Suppressor macrophage (primary cell): Measurements from ENCODE around the gene SEMA3C.

Experiments
- DNase-seq, 4 experiments: peaks; one replicate each; pipeline ENCODE4 v3.0.0-alpha.2; 2020 to 2022

The SEMA3C gene

DNA sequence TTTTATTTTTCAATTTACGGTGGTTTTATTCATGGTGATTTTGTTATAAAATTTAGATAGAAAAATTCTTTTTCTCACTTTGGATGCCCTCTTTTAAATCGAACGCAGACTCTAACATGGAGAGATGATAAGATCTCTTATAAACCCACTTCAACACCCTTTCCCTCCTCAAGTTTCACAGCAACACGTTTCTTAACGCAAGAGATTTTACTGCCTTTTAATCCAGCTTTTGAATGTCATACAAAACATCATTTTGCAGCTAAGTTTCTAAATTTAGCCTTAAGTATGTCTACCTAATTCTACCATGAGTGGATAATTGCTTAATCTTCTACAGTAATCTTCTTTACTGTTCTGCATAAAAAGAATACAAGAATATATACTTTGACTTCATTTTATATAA lies 70.0 kb downstream of the SEMA3C start:
- DNase-seq: no peak

GRCh38 chr7:80847895-80848294 lies 71.0 kb downstream of the SEMA3C start:
- no peak for DNase-seq

- DNase-seq: no peak
Measured at GRCh38 chr7:80847027-80847426, 71.8 kb downstream of the SEMA3C start.

DNA sequence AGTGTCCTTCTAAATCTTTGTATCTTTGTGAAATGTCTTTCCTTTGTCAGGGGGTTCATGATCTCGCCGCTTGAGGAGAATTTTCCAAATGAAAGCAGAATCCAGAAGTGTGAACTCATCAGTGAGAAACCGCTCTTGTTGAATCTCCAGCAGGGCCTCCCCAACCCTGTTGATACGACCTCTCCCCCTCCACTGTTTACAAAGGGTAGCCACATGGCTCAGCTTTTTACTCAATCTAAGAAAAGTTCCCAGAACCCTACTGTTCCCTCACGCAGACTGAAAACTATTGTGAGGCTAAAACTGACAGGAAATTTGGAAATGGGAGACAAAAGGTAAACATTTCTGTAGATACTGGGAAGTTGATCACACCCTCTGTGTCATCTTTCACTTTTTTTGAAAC lies 73.9 kb downstream of the SEMA3C start:
- no peak for DNase-seq

DNA sequence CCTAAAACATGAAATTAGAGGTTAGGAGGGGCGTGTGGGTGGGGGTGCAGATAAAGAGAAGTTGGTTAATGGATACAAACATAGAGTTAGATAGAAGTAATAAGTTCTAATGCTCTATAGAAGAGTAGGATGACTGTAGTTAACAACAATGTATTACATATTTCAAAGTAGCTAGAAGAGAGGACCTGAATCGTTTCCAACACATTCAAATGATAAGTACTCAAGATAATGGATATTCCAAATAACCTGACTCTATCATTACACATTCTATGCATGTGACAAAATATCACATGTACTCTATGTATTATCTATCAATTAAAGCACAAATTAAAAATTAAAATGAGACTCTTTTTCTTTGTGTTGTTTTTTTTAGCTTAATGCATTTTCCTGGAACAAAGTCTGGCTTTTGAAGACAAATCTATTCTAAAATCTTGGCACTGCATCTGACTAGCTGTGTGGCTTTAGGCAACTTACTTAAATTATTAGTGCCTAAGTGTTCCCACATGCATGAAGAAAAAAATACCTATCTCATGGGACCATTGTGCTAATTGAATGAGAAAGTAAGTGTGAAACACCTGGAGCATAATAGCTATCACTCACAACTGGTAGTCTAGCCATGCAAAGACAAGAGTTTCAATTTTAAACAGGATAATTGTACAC lies 75.7 kb downstream of the SEMA3C start:
- DNase-seq: peak in 1 of 4 experiments; percentile 12

- DNase-seq: peak; percentile 20 to 64 (median 44)
Measured at GRCh38 chr7:80842022-80842790, 76.6 kb downstream of the SEMA3C start.

GRCh38 chr7:80841423-80841955 lies 77.4 kb downstream of the SEMA3C start:
- DNase-seq: no peak

- DNase-seq: no peak
Measured at GRCh38 chr7:80840681-80841080, 78.2 kb downstream of the SEMA3C start.

- DNase-seq: no peak
Measured at GRCh38 chr7:80839855-80840254, 79.0 kb downstream of the SEMA3C start.

GRCh38 chr7:80838643-80839042 lies 80.2 kb downstream of the SEMA3C start:
- peak in 3 of 4 experiments; percentile 5 to 19 (median 7) for DNase-seq

- no peak for DNase-seq
Measured at GRCh38 chr7:80837345-80837744, 81.5 kb downstream of the SEMA3C start.

DNA sequence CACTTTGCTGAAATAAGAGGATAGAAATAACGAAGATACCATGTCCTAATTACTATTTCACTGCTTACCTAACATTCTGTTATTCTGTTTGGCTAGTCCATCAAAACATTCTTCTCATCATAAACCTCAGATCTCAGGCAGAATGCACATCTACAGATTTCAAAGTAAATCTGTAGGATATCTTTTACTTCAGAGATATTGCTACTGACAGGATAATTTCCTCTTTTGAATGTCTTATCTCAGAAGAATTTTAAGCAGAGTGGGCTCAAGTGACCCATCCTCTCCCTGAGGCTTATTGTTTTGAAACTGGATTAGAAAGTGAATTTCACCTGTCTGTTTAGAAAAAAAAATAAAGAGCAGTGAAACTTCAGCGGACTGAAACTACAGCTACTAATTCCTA lies 83.6 kb downstream of the SEMA3C start:
- no peak for DNase-seq

DNA sequence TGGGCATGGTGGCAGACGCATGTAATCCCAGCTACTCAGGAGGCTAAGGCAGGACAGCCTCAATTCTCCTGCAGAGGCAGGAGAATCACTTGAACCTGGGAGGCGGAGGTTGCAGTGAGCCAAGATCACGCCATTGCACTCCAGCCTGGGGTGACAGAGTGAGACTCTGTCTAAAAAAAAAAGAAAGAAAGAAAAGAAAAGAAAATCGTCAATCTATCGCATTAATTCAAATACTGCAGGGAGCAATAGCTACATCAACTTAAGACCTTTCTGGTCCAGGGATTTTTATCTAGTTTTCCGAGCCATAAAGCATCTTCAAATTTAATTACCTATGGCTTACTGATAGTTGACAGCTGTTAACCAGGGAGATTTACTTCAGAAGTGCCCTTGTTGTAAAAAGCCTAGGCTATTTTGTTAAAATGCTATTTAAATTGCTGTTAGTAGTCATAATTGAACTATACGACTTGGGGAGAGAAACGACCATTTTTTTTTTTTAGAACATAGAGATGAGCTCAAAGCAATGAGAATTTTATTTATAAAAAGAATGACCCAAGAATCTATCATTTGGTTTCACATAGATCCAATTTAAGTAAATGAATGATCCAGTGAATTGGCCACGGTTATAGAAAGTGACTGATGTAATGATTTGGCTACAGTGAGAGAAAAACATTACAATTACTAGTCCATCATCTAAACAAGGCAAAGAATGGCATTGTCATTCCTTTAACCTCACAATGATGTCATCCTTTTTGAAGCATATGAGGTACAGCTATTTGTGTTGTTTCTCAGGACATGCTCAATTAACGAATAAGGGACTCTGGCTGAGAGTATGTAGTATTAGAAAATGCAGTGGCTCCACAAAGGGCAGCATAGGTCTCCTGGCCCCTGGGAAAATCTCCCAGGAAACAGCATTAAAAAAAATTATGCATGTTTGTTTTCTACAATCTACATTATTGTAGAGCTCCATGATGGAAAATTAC lies 85.3 kb downstream of the SEMA3C start:
- DNase-seq: no peak

DNA sequence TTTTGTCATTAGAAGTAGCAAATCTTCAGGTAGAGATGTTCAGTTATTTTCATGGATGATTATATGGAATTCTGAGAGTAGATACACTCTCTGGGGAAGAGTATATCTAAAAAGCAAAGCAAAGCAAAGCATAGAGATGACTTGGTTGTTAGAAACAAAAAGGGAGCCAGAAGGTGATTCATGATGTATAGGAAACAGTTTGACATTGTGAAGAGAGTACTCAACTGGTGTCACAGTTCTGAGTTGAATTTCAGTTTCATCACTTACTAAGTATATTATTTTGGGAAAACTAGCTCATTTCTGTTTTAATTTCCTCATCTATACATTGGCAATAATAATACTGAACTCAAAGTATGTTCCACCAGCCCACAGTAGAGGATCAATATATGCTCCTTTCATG lies 86.8 kb downstream of the SEMA3C start:
- no peak for DNase-seq

DNA sequence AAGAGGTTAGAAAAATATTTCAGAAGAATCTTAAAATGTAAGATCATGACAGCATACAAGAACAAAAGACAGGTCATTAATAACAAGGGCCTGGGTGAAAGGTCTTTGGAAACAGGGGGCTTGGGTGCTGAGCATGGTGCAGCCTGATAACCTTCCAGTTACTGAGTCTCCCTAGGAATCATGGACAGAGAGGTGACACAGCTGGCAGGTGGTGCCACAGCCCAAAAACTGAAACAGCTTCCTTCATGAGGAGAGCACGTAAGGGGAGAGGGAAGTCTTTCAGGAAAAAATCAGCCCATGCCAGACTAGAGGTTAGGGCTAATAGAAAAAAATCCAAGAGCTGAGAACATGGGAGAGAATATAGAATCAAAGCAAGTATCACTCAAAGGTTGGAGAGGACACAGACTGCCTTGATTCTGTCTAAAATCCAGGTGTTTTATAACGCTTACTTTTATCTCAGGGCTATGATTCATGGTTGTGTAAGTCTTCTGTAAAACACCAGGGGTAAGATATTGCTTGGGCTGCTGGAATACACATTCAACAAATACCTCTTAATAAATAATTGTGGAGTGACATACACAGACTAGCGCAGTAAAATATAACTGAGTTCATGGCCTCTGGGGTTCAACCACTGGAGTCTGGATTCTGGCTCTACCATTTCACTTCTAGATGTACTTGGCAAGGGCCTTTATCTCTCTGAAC lies 88.1 kb downstream of the SEMA3C start:
- DNase-seq: no peak

GRCh38 chr7:80830010-80830409 lies 88.8 kb downstream of the SEMA3C start:
- DNase-seq: peak; percentile 18 to 73 (median 50)

GRCh38 chr7:80829527-80829926 lies 89.3 kb downstream of the SEMA3C start:
- DNase-seq: peak in 2 of 4 experiments; percentile 26 to 33

GRCh38 chr7:80827239-80827633 lies 91.6 kb downstream of the SEMA3C start:
- DNase-seq: no peak

GRCh38 chr7:80826520-80827238 lies 92.2 kb downstream of the SEMA3C start:
- DNase-seq: no peak

- no peak for DNase-seq
Measured at GRCh38 chr7:80825499-80825898, 93.4 kb downstream of the SEMA3C start.

DNA sequence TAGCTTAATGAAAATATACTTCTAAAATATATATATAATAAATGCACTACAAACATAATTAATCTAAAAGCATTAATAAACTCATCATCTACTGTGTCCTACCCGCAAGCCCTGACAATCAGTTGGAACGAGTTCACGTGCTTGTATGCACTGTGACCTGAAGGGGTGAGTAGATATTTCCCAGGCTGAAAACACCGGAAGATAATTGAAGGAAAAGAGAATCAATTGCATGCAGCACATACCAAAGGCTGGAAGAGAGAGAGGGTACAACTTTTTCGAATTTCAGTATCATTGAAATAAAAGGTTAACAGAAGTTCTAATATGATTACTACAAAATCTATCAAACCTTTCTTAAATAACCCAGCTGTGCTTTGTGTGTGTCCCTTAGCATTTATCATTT lies 94.6 kb downstream of the SEMA3C start:
- DNase-seq: no peak
